Neural cell (in vitro differentiated cells): ENCODE data around the gene ARHGEF4. TPM values are rescaled to one million over a fixed set of nuclear protein-coding genes. Genes with fewer than 3 reads are reported as not detected.

Experiments used
- H2AFZ ChIP-seq: fragments of 200-600, 300-800 bp; sonication (generic), shearing (Covaris generic); 2 replicates; pipeline ENCODE4 v1.6.0; 2014; ENCODE audit warnings: low read depth, mild to moderate bottlenecking, antibody characterized with exemption, low read length, moderate library complexity
- H3F3A ChIP-seq: fragments of 200-600 bp; shearing (Covaris generic); 2 replicates; pipeline ENCODE4 v1.6.1; 2016; ENCODE audit warnings: mild to moderate bottlenecking, moderate library complexity, mixed read lengths, antibody characterized with exemption, low read length; ENCODE audit not compliant: insufficient read depth, poor library complexity, severe bottlenecking
- H3K27ac ChIP-seq: fragments of 200-600, 300-800 bp; sonication (generic), shearing (Covaris generic); 2 replicates; pipeline ENCODE4 v1.5.1; 2014; ENCODE audit warnings: mild to moderate bottlenecking, low read length, moderate library complexity
- H3K27me3 ChIP-seq: fragments of 300-800, 200-600 bp; sonication (generic), shearing (Covaris generic); 2 replicates; pipeline ENCODE4 v1.6.0; 2014; ENCODE audit warnings: mild to moderate bottlenecking, low read depth, low read length, moderate library complexity; ENCODE audit not compliant: insufficient read depth
- H3K36me3 ChIP-seq: fragments of 300-800, 200-600 bp; sonication (generic), shearing (Covaris generic); 2 replicates; pipeline ENCODE4 v1.5.1; 2014; ENCODE audit warnings: mild to moderate bottlenecking, antibody characterized with exemption, low read length, moderate library complexity; ENCODE audit not compliant: insufficient read depth
- H3K4me2 ChIP-seq: fragments of 300-800, 200-600 bp; sonication (generic), shearing (Covaris generic); 2 replicates; pipeline ENCODE4 v1.6.0; 2014; ENCODE audit warnings: mild to moderate bottlenecking, low read length
- H3K4me3 ChIP-seq: fragments of 300-800, 200-600 bp; sonication (generic), shearing (Covaris generic); 2 replicates; pipeline ENCODE4 v1.5.1; 2014; ENCODE audit warnings: mild to moderate bottlenecking, low read length, moderate library complexity
- H3K79me2 ChIP-seq: fragments of 200-600 bp; shearing (Covaris generic); replicated peaks from 2 replicates; pipeline ENCODE4 v1.6.0; 2014; ENCODE audit warnings: mild to moderate bottlenecking, low read length, moderate library complexity; ENCODE audit not compliant: insufficient read depth
- H3K9ac ChIP-seq: fragments of 300-800, 200-600 bp; sonication (generic), shearing (Covaris generic); 2 replicates; pipeline ENCODE4 v1.6.1; 2016; ENCODE audit warnings: mild to moderate bottlenecking, low read length, mixed read lengths
- H3K9me2 ChIP-seq: fragments of 200-600 bp; shearing (Covaris generic); 2 replicates; pipeline ENCODE4 v1.6.1; 2016; ENCODE audit warnings: mild to moderate bottlenecking, low read length, mixed read lengths; ENCODE audit not compliant: insufficient read depth
- H3K9me3 ChIP-seq: fragments of 200-600, 300-800 bp; sonication (generic), shearing (Covaris generic); 2 replicates; pipeline ENCODE4 v1.6.1; 2016; ENCODE audit warnings: mild to moderate bottlenecking, mixed run types, low read length, moderate library complexity, mixed read lengths
- H4K20me1 ChIP-seq: fragments of 200-600 bp; shearing (Covaris generic); 2 replicates; pipeline ENCODE4 v1.6.1; 2016; ENCODE audit warnings: mild to moderate bottlenecking, mixed run types; ENCODE audit not compliant: insufficient read depth
- CTCF ChIP-seq: fragments of 450-650 bp; IDR thresholded peaks from 2 replicates; pipeline ENCODE4 v1.5.1; 2014; ENCODE audit warnings: antibody characterized with exemption, mild to moderate bottlenecking, moderate library complexity; ENCODE audit not compliant: poor library complexity, severe bottlenecking
- EP300 ChIP-seq: fragments of 450-650 bp; conservative IDR thresholded peaks from 2 replicates; pipeline ENCODE4 v1.6.1; 2014; ENCODE audit warnings: antibody characterized with exemption, mild to moderate bottlenecking, moderate library complexity; ENCODE audit not compliant: poor library complexity, severe bottlenecking
- EZH2 ChIP-seq: fragments of 200-600, 300-800 bp; shearing (Covaris generic), sonication (generic); IDR thresholded peaks from 2 replicates; pipeline ENCODE4 v1.6.1; 2014; ENCODE audit warnings: antibody characterized with exemption, low read length, borderline replicate concordance, mild to moderate bottlenecking; ENCODE audit not compliant: insufficient read depth, poor library complexity, severe bottlenecking
- MXI1 ChIP-seq: fragments of 450-650 bp; conservative IDR thresholded peaks from 2 replicates; pipeline ENCODE4 v1.6.1; 2014; ENCODE audit warnings: antibody characterized with exemption, mild to moderate bottlenecking; ENCODE audit not compliant: poor library complexity, severe bottlenecking
- POLR2AphosphoS5 ChIP-seq: IDR thresholded peaks from 2 replicates; pipeline ENCODE4 v1.6.1; 2012
- RAD21 ChIP-seq: fragments of 450-650 bp; conservative IDR thresholded peaks from 2 replicates; pipeline ENCODE4 v1.6.1; 2014; ENCODE audit warnings: antibody characterized with exemption, mild to moderate bottlenecking, moderate library complexity
- REST ChIP-seq: IDR thresholded peaks from 2 replicates; pipeline ENCODE4 v1.6.1; 2012; ENCODE audit warnings: borderline replicate concordance
- SMC3 ChIP-seq: fragments of 450-650 bp; conservative IDR thresholded peaks from 2 replicates; pipeline ENCODE4 v1.6.1; 2014; ENCODE audit warnings: antibody characterized with exemption, mild to moderate bottlenecking, moderate library complexity; ENCODE audit not compliant: poor library complexity
- TAF1 ChIP-seq: IDR thresholded peaks from 2 replicates; pipeline ENCODE4 v1.6.1; 2012; ENCODE audit warnings: low read depth
- polyA plus RNA-seq: library from polyadenylated mRNA; depleted of rRNA; stranded (reverse); fragments of >200 nt; gene quantifications from 2 replicates; pipeline ENCODE4 v1.2.3, GENCODE V29; 2014

The ARHGEF4 gene
- polyA plus RNA-seq, 1 donor from 2014 or later = 45.9 TPM

GRCh38 chr2:131055169-131056065, 218.7 kb downstream of the ARHGEF4 start:
- Histone ChIP-seq H4K20me1 (no peaks in the 10 kb centered on the region), H3F3A (no peaks in the 10 kb centered on the region), H3K9me3 (no peaks in the 10 kb centered on the region), H3K9ac (no peak overlapping the region), H3K79me2 (peaks cover 29% of the 10 kb centered on the region), H3K27me3 (no peaks in the 10 kb centered on the region), H3K27ac (no peak overlapping the region), H2AFZ (no peak overlapping the region), H3K9me2 (no peaks in the 10 kb centered on the region), H3K4me3 (no peak overlapping the region), H3K36me3 (peaks cover 6% of the 10 kb centered on the region), H3K4me2 (no peak overlapping the region)
- no peak for TF ChIP-seq REST
- TF ChIP-seq EP300 = no peak
- TF ChIP-seq CTCF = no peak
- TF ChIP-seq POLR2AphosphoS5 = no peak
- no peak for TF ChIP-seq TAF1
- no peak for TF ChIP-seq MXI1
- TF ChIP-seq EZH2 = no peak
- no peak for TF ChIP-seq SMC3
- TF ChIP-seq RAD21 = no peak

DNA sequence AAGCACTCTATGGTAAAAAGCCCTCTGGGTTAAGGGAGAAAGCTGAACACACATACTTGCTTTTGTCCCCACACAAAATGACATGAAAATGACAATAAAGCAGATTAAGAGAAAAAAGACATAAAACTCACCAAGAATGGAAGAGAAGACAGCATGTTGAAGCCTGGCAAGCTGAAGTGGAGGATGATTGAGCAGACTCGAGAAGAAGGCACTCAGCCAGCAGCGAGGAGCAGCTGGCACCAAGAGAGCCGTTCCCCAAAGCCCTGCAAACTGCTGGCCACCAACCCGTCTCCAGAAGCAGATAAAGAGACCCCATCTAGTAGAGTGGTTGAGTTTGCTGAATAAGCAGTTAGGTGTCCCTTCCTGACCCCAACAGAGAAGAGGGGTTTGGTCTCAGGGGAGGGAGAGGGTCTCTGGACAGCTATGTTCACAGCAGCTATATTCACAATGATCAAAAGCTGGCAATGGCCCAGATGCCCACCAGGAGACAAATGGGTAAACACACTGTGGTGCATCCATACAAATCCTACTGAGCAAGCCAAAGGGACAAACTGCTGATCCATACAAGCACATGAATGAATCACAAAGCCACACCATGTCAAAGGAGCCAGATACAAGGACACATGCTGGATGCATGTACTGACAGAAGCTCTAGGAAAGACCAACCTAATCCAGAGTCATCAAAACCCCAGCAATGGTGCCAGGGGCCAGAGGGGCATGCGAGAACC, 219.7 kb downstream of the ARHGEF4 start:
- Histone ChIP-seq H3K27me3 (no peaks in the 10 kb centered on the region), H3K27ac (no peak overlapping the region), H3F3A (no peaks in the 10 kb centered on the region), H3K4me3 (no peak overlapping the region), H3K9me2 (no peaks in the 10 kb centered on the region), H3K9ac (no peak overlapping the region), H2AFZ (no peak overlapping the region), H3K4me2 (no peak overlapping the region), H3K79me2 (peaks cover 31% of the 10 kb centered on the region), H3K36me3 (peaks cover 6% of the 10 kb centered on the region), H4K20me1 (no peaks in the 10 kb centered on the region), H3K9me3 (no peaks in the 10 kb centered on the region)
- TF ChIP-seq TAF1 = no peak
- no peak for TF ChIP-seq REST
- no peak for TF ChIP-seq EZH2
- no peak for TF ChIP-seq EP300
- no peak for TF ChIP-seq CTCF
- TF ChIP-seq SMC3 = no peak
- no peak for TF ChIP-seq POLR2AphosphoS5
- no peak for TF ChIP-seq RAD21
- no peak for TF ChIP-seq MXI1
